ENCODE data around the gene DCC.

GRCh38 chr18:52920665-52921064 lies 580.7 kb downstream of the DCC start:
- TF ChIP-seq BHLHE40 (IDR thresholded peaks at IDR 0.05; ENCODE audit: borderline replicate concordance) (no peak), FOXK2 (IDR thresholded peaks at IDR 0.05) (no peak), SP1 (IDR thresholded peaks at IDR 0.05) (no peak), FOXM1 (IDR thresholded peaks at IDR 0.05; ENCODE audit: borderline replicate concordance) (no peak), L3MBTL2 (conservative IDR thresholded peaks at IDR 0.05) (no peak), ELF4 (IDR thresholded peaks at IDR 0.05) (no peak), FOXA1 (IDR thresholded peaks at IDR 0.05) (no peak), NFRKB (IDR thresholded peaks at IDR 0.05) (no peak)
- TF ChIP-seq, protein P1, sequence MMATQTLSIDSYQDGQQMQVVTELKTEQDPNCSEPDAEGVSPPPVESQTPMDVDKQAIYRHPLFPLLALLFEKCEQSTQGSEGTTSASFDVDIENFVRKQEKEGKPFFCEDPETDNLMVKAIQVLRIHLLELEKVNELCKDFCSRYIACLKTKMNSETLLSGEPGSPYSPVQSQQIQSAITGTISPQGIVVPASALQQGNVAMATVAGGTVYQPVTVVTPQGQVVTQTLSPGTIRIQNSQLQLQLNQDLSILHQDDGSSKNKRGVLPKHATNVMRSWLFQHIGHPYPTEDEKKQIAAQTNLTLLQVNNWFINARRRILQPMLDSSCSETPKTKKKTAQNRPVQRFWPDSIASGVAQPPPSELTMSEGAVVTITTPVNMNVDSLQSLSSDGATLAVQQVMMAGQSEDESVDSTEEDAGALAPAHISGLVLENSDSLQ (IDR thresholded peaks at IDR 0.05), result no peak

Data from HEK293T (cell line).